Measurements from ENCODE around the gene TSEN34. TPM values are rescaled to one million over a fixed set of nuclear protein-coding genes. Genes with fewer than 3 reads are reported as not detected.

TSEN34 gene
- total and polyA plus RNA-seq, 10 donors, result 25.5 to 109 (median 43.0) TPM

DNA sequence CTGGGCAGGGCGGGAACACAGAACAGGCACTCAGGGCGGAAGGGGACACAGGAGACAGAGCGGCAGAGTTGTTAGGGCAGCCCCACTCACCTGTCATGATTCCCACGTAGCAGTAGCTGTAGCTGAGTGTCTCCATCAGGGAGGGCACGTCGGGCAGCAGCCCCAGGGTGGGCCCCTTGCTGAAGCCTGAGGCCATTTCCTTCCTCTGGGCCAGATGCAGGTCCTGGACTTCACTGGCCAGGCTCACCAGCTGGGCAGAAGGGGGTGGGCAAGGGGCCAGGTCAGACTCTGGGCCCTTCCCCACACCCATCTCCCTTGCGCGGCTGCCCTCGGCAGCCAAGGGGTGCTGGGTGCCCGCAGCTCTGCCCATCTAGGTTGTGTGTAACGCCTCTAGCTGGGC, 7.7 kb upstream of the TSEN34 start:
- Histone ChIP-seq H3K36me3 (peaks cover 0 to 85% (median 16%) of the 10 kb centered on the region in 6 donors), H3K9me3 (no peaks in the 10 kb centered on the region), H3K4me1 (peaks cover 4 to 19% (median 9%) of the 10 kb centered on the region in 6 donors), H3K4me3 (no peak overlapping the region), H3K27ac (no peak overlapping the region), H3K27me3 (replicated peaks in 1 of 7) (no peaks in the 10 kb centered on the region)
- intact Hi-C loops (cut with DNase I; ENCODE audit: low total_unique reads), result no loop called here
- DNase-seq, result peak; percentile 67
- 81 to 93% (median 83%) methylated on average over 10 to 11 of the region's 11 CpGs for WGBS, 5 donors
- TF ChIP-seq, protein P1, sequence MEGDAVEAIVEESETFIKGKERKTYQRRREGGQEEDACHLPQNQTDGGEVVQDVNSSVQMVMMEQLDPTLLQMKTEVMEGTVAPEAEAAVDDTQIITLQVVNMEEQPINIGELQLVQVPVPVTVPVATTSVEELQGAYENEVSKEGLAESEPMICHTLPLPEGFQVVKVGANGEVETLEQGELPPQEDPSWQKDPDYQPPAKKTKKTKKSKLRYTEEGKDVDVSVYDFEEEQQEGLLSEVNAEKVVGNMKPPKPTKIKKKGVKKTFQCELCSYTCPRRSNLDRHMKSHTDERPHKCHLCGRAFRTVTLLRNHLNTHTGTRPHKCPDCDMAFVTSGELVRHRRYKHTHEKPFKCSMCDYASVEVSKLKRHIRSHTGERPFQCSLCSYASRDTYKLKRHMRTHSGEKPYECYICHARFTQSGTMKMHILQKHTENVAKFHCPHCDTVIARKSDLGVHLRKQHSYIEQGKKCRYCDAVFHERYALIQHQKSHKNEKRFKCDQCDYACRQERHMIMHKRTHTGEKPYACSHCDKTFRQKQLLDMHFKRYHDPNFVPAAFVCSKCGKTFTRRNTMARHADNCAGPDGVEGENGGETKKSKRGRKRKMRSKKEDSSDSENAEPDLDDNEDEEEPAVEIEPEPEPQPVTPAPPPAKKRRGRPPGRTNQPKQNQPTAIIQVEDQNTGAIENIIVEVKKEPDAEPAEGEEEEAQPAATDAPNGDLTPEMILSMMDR (IDR thresholded peaks at IDR 0.05 in 8 of 11, conservative IDR thresholded peaks at IDR 0.05 in 3 of 11), result no peak
- TF ChIP-seq POLR2A (IDR thresholded peaks at IDR 0.05), result no peak
- peak in 1 of 3 donors; percentile 42 for TF ChIP-seq POLR2AphosphoS5 (IDR thresholded peaks at IDR 0.05)

DNA sequence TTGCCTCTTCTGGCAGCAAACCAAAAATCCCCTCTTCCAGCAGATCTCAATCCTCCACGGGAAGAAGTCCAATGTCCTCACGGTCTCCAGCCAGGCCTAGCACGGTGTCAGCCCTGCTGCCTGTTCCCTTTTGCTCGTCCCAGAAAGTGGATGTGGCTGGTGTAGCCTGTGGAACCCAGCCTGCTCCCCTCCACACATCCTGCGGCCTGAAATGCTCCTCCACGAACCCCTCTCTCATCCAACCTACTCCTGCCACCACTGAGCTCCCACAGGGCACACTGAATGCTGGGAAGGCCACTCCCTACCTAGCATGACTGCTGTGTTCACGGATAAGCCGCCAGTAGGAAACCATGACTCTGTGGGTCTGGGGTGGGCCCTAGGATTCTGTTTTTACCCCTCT, 4.8 kb upstream of the TSEN34 start:
- Histone ChIP-seq H3K4me3 (no peak overlapping the region), H3K27me3 (replicated peaks in 1 of 7) (no peaks in the 10 kb centered on the region), H3K9me3 (no peaks in the 10 kb centered on the region), H3K4me1 (peaks cover 7 to 27% (median 15%) of the 10 kb centered on the region in 6 donors), H3K36me3 (peaks cover 0 to 56% (median 2%) of the 10 kb centered on the region in 6 donors), H3K27ac (peak overlapping the region in 1 of 8 donors; percentile 99)
- TF ChIP-seq POLR2A (IDR thresholded peaks at IDR 0.05) (no peak), POLR2AphosphoS5 (IDR thresholded peaks at IDR 0.05) (no peak)
- TF ChIP-seq, protein P1 (IDR thresholded peaks at IDR 0.05 in 8 of 11, conservative IDR thresholded peaks at IDR 0.05 in 3 of 11), result no peak
- WGBS, 5 donors, result 91 to 96% (median 93%) methylated on average over 8 of the region's 8 CpGs
- intact Hi-C loops (cut with DNase I; ENCODE audit: low total_unique reads), result no loop called here
- DNase-seq, result peak; percentile 68

DNA sequence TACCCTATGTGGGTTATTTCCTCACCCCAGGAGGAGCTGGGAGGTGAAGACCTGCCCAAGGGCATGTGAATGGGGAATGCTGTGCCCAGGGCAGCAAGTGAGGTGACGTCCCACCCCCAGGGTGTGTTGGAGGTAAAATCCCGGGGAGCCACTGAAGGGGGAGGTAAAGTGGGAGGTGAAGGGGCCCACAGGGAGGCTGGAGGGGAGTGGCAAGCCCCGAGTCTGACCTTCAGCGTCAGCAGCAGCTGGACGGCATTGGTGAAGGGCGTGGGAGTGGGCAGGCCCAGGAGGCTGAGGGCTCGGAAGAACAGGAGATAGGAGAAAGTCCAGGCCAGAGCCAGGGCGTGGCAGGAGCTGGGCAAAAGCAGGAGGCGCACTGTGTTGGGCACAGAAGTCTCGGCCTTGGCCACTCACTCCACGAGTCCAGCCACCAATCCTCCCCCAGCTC, 4.2 kb upstream of the TSEN34 start:
- Histone ChIP-seq H3K4me3 (no peak overlapping the region), H3K36me3 (peaks cover 0 to 55% (median 2%) of the 10 kb centered on the region in 6 donors), H3K4me1 (peaks cover 11 to 33% (median 21%) of the 10 kb centered on the region in 6 donors), H3K27ac (peak overlapping the region in 1 of 8 donors; percentile 99), H3K9me3 (no peaks in the 10 kb centered on the region), H3K27me3 (replicated peaks in 1 of 7) (no peaks in the 10 kb centered on the region)
- intact Hi-C loops (cut with DNase I; ENCODE audit: low total_unique reads), result no loop called here
- peak; percentile 77 for DNase-seq
- WGBS, 5 donors, result 86 to 91% (median 90%) methylated on average over 11 of the region's 11 CpGs
- peak in 1 of 3 donors; percentile 25 for TF ChIP-seq POLR2AphosphoS5 (IDR thresholded peaks at IDR 0.05)
- TF ChIP-seq POLR2A (IDR thresholded peaks at IDR 0.05), result no peak
- TF ChIP-seq, protein P1 (IDR thresholded peaks at IDR 0.05 in 8 of 11, conservative IDR thresholded peaks at IDR 0.05 in 3 of 11), result no peak

DNA sequence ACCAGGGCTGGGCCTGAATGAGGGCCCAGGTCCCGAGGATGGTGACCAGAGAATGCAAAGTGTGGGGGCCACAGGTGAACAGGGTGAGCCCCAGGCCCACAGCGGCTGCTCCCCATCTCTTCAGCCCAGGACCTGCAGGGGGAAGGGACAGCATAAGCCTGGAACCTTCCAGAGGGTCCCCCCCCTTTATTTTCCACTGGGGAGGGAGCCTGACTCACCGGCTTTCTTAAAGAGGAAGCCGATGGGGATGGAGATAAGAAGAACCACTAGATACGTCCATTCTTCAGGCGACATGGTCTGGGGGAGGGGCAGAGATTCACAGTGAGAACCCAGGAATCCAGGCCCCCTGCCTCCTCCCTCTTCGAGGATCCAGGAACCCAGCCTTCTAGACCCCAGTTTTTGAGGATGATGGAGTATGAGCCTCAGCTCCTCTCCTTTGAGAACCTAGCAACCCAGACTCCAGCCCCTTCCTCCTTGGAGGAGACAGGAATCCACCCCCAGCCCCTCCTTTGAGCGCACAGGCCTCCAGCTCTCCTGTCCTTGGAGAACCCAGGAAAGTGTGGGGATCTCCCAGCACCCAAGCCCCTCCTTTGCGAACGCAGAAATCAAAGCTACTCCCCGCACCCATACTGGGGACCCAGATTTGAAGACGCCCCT, 2.8 kb upstream of the TSEN34 start:
- H3K4me1 ChIP-seq, result peaks cover 14 to 47% (median 32%) of the 10 kb centered on the region in 6 donors
- no peaks in the 10 kb centered on the region for H3K27me3 ChIP-seq (replicated peaks in 1 of 7)
- H3K36me3 ChIP-seq, result peaks cover 0 to 55% (median 10%) of the 10 kb centered on the region in 6 donors
- H3K9me3 ChIP-seq, result no peaks in the 10 kb centered on the region
- TF ChIP-seq POLR2AphosphoS5 (IDR thresholded peaks at IDR 0.05), result peak in 1 of 3 donors; percentile 74
- TF ChIP-seq, protein P1 (IDR thresholded peaks at IDR 0.05 in 8 of 11, conservative IDR thresholded peaks at IDR 0.05 in 3 of 11), result no peak
- intact Hi-C loops (cut with DNase I; ENCODE audit: low total_unique reads), result no loop called here
- 7 to 16% (median 10%) methylated on average over 9 to 12 of the region's 12 CpGs for WGBS, 5 donors
- H3K27ac ChIP-seq, result peak overlapping the region; percentile 42 to 100 (median 99)
- peak overlapping the region in 7 of 8 donors; percentile 46 to 98 (median 75) for H3K4me3 ChIP-seq
- peak; percentile 84 for DNase-seq

All from spleen (tissue), 11 donors.